Right atrium auricular region (tissue), 2 donors: ENCODE results near the gene PCDHGB4. TPM values are rescaled to one million over a fixed set of nuclear protein-coding genes. Genes with fewer than 3 reads are reported as not detected.

Experiments
- DNase-seq: peaks from one replicate; pipeline ENCODE4 v3.0.0-alpha.2; 2019; ENCODE audit warnings: low spot score
- H3K27ac ChIP-seq, 2 donors: fragments of 200-600 bp; sonication (generic); 1 replicate in 1 of 2; 2 replicates in 1 of 2; pipeline ENCODE4 v1.5.1; 2016 to 2019
- H3K27me3 ChIP-seq, 2 donors: fragments of 200-600 bp; sonication (generic); one replicate each; pipeline versions ENCODE4 v1.5.1 to v1.6.0; 2017 to 2019
- H3K36me3 ChIP-seq: fragments of 200-600 bp; sonication (generic); one replicate; pipeline ENCODE4 v1.5.1; 2016
- H3K4me1 ChIP-seq, 2 donors: fragments of 200-600 bp; sonication (generic); one replicate each; pipeline versions ENCODE4 v1.5.1 to v1.6.0; 2017 to 2019
- H3K4me3 ChIP-seq, 2 donors: fragments of 200-600 bp; sonication (generic); 1 replicate in 1 of 2; 2 replicates in 1 of 2; pipeline ENCODE4 v1.5.1; 2017 to 2019; ENCODE audit warnings: mild to moderate bottlenecking in 1 of 2, moderate library complexity in 1 of 2
- H3K9me3 ChIP-seq, 2 donors: fragments of 200-600 bp; sonication (generic); one replicate each; pipeline ENCODE4 v1.5.1; 2019
- total RNA-seq, 2 donors: library from RNA; depleted of rRNA; stranded (reverse); fragments of >200 nt; gene quantifications; one replicate each; pipeline ENCODE4 v1.1.0, GENCODE V29; 2016
- TF ChIP-seq, protein P1 (sequence below), 2 donors: fragments of 200-600 bp; sonication (generic); IDR thresholded peaks; one replicate each; pipeline ENCODE4 v1.5.1; 2019; ENCODE audit warnings: antibody characterized with exemption in 2 of 2

The PCDHGB4 gene
- total RNA-seq, 2 donors from 2014 or later: 6.3 to 6.4 TPM

DNA sequence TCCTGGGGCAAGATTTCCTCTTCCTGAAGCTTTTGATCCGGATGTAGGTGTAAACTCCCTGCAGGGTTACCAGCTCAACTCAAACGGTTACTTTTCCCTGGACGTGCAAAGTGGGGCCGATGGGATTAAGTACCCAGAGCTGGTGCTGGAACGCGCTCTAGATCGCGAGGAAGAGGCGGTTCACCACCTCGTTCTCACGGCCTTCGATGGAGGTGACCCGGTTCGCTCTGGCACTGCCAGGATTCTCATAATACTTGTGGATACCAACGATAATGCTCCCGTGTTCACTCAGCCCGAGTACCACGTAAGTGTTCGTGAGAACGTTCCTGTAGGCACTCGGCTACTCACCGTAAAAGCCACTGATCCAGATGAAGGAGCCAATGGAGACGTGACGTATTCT is 31.9 kb upstream of the PCDHGB4 start:
- no peaks in the 10 kb centered on the region for H3K36me3 ChIP-seq
- no peaks in the 10 kb centered on the region for H3K27me3 ChIP-seq
- TF ChIP-seq, protein P1, sequence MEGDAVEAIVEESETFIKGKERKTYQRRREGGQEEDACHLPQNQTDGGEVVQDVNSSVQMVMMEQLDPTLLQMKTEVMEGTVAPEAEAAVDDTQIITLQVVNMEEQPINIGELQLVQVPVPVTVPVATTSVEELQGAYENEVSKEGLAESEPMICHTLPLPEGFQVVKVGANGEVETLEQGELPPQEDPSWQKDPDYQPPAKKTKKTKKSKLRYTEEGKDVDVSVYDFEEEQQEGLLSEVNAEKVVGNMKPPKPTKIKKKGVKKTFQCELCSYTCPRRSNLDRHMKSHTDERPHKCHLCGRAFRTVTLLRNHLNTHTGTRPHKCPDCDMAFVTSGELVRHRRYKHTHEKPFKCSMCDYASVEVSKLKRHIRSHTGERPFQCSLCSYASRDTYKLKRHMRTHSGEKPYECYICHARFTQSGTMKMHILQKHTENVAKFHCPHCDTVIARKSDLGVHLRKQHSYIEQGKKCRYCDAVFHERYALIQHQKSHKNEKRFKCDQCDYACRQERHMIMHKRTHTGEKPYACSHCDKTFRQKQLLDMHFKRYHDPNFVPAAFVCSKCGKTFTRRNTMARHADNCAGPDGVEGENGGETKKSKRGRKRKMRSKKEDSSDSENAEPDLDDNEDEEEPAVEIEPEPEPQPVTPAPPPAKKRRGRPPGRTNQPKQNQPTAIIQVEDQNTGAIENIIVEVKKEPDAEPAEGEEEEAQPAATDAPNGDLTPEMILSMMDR (IDR thresholded peaks at IDR 0.05): no peak
- no peak for DNase-seq
- no peak overlapping the region for H3K27ac ChIP-seq
- H3K4me3 ChIP-seq: peak overlapping the region in 1 of 2 donors; percentile 43
- H3K4me1 ChIP-seq: no peaks in the 10 kb centered on the region
- H3K9me3 ChIP-seq: peaks cover 0 to 97% of the 10 kb centered on the region in 2 donors

DNA sequence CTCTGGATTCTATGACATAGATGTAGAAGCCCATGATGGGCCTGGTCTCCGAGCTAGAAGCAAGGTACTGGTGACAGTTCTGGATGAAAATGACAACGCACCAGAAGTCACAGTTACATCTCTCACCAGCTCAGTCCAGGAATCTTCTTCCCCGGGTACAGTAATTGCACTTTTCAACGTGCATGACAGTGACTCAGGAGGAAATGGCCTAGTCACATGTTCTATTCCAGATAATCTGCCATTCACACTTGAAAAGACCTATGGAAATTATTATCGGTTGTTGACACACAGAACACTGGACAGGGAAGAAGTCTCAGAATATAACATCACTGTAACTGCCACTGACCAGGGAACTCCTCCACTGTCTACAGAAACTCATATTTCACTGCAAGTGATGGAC is 31.4 kb upstream of the PCDHGB4 start:
- H3K27me3 ChIP-seq: no peaks in the 10 kb centered on the region
- H3K36me3 ChIP-seq: no peaks in the 10 kb centered on the region
- H3K27ac ChIP-seq: no peak overlapping the region
- TF ChIP-seq, protein P1 (IDR thresholded peaks at IDR 0.05): no peak
- no peaks in the 10 kb centered on the region for H3K4me1 ChIP-seq
- H3K4me3 ChIP-seq: no peak overlapping the region
- no peak for DNase-seq
- peaks cover under 1 to 97% of the 10 kb centered on the region in 2 donors for H3K9me3 ChIP-seq

DNA sequence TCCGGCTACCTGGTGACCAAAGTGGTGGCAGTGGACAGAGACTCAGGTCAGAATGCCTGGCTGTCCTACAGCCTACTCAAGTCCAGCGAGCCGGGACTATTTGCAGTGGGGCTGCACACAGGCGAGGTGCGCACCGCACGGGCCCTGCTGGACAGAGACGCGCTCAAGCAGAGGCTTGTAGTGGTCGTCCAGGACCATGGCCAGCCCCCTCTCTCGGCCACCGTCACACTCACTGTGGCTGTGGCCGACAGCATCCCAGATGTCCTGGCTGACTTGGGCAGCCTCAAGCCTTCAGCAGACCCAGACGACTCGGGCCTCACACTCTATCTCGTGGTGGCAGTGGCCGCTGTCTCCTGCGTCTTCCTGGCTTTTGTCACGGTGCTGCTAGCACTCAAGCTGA is 30.5 kb upstream of the PCDHGB4 start:
- peaks cover 5 to 97% of the 10 kb centered on the region in 2 donors for H3K9me3 ChIP-seq
- H3K27me3 ChIP-seq: no peaks in the 10 kb centered on the region

DNA sequence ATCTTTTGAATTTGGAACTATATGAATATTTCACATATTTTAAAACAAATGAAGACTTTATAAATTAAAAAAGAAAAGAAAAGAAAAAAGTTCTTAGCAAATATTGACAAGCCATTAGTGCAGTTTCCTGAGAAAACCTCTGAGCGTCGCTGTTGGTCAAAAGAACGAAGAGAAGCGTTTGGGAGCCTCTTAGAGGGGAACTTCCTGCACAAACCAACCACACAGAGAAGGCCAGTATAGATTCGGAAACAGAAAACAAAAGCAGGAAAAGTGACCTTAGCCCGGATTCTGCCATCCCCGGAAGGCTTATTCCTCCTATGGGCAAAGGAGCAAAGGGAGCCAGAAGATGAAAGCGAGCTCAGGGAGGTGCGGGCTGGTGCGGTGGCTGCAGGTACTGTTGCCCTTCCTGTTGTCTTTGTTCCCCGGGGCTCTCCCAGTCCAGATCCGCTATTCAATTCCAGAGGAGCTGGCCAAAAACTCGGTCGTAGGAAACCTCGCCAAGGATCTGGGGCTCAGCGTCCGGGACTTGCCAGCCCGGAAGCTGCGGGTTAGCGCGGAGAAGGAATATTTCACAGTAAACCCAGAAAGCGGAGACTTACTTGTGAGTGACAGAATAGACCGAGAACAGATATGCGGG is 27.6 kb upstream of the PCDHGB4 start, which contains the start of gene PCDHGB2:
Gene PCDHGB2, plus strand, starts transcription at position 205 of the 637 bp plus-strand sequence. Its CDS starts 142 bp downstream, at position 347.
- no peaks in the 10 kb centered on the region for H3K4me1 ChIP-seq
- TF ChIP-seq, protein P1 (IDR thresholded peaks at IDR 0.05): peak; percentile 16 to 57
- no peak within 1 kb of the TSS for H3K27ac ChIP-seq
- peak within 1 kb of the TSS; percentile 25 to 28 for H3K4me3 ChIP-seq
- H3K36me3 ChIP-seq: no peaks in the 10 kb centered on the region
- H3K9me3 ChIP-seq: peaks cover 11 to 98% of the 10 kb centered on the region in 2 donors
- H3K27me3 ChIP-seq: no peaks in the 10 kb centered on the region
- no peak for DNase-seq

More for the DNA sequence above, 30.5 kb upstream of the PCDHGB4 start:
- no peaks in the 10 kb centered on the region for H3K36me3 ChIP-seq
- TF ChIP-seq, protein P1 (IDR thresholded peaks at IDR 0.05): no peak
- H3K4me1 ChIP-seq: no peaks in the 10 kb centered on the region
- no peak overlapping the region for H3K27ac ChIP-seq
- H3K4me3 ChIP-seq: no peak overlapping the region
- no peak for DNase-seq

- DNase-seq: no peak
- TF ChIP-seq, protein P1 (IDR thresholded peaks at IDR 0.05): no peak
- no peaks in the 10 kb centered on the region for H3K36me3 ChIP-seq
- H3K27ac ChIP-seq: no peak overlapping the region
- no peaks in the 10 kb centered on the region for H3K4me1 ChIP-seq
- no peak overlapping the region for H3K4me3 ChIP-seq
- peaks cover 19 to 98% of the 10 kb centered on the region in 2 donors for H3K9me3 ChIP-seq
- no peaks in the 10 kb centered on the region for H3K27me3 ChIP-seq
Measured at GRCh38 chr5:141360685-141361084, 26.8 kb upstream of the PCDHGB4 start.

DNA sequence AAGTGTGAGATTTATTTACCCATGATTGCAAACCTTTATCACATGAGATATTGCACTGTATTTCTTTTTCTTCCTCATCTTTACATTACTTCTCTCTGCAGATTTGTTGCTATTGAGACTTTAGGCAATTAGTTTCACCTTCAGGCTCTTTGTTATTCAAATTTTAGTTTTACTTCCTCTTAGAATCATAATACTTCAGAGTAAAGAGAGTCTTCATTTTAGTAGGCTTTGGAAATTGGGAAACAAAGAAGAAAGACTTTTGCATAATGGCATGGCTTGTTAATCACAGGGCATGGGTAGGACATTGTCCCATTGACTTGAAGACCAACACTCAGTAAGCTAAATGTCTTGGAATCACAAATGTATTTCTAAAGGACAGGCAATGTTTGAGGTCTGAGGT is 24.8 kb upstream of the PCDHGB4 start:
- H3K27me3 ChIP-seq: no peaks in the 10 kb centered on the region
- H3K36me3 ChIP-seq: no peaks in the 10 kb centered on the region
- TF ChIP-seq, protein P1 (IDR thresholded peaks at IDR 0.05): no peak
- no peak overlapping the region for H3K4me3 ChIP-seq
- no peak for DNase-seq
- peaks cover 22 to 96% of the 10 kb centered on the region in 2 donors for H3K9me3 ChIP-seq
- no peak overlapping the region for H3K27ac ChIP-seq
- H3K4me1 ChIP-seq: no peaks in the 10 kb centered on the region
